B cell (primary cell): ENCODE results near the gene EIF1AD.

Source experiments
- CTCF ChIP-seq: fragments of 200-600 bp; IDR thresholded peaks from one replicate; pipeline ENCODE4 v1.8.0; 2022; ENCODE audit warnings: antibody characterized with exemption, mild to moderate bottlenecking
- EZH2 ChIP-seq: IDR thresholded peaks from 2 replicates; pipeline ENCODE4 v1.6.1; 2012; ENCODE audit warnings: borderline replicate concordance, low read depth, mild to moderate bottlenecking, moderate library complexity, low read length; ENCODE audit not compliant: insufficient read depth, poor library complexity, severe bottlenecking

DNA sequence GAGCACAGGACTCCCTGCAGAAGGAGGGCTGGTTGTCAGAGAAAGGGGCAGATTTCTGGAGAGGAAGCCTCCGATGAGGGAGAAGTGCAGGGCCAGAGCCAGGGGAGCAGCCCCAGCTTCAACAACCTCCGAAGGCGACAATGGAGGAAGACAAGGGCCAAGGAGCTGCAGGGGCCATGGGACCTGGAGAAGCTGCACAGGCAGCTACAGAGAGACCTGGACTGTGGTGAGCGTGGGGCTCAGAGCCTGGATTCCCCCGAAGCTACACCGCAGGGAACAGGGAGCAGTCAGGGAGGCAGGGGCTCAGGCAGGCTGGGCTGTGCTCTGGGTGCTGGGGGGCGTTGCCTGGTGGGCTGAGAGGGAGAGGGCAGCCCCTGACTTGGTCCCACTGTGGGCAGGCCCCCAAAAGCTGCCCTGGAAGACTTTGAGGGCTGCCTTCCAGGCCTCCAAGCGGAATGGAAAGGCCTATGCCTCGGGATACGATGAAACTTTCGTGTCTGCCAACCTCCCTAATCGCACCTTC is 54.3 kb downstream of the EIF1AD start:
- TF ChIP-seq CTCF (no peak), EZH2 (no peak)
